K562 (cell line): ENCODE measurements around the gene TMEM132D. TPM values are rescaled to one million over a fixed set of nuclear protein-coding genes. Genes with fewer than 3 reads are reported as not detected.

Experiments
- ATAC-seq: fragments of 200-7000 bp; cut with Tn5 transposase; 3 replicates; pipeline ENCODE4 v1.9.1; 2020; ENCODE audit warnings: moderate library complexity
- BruUV-seq: library from RNA; stranded (reverse); fragments of 400-500 nt; replicated peaks from 2 replicates; lab custom pipeline; 2021; lab: Mats Ljungman, UMichigan
- CTCF ChIA-PET: fragments of 300-600 bp; formaldehyde crosslinking; extraction: SDS; loops from one replicate; lab custom pipeline; 2021; ENCODE audit warnings: low intra/inter-chr PET ratio; lab: Yijun Ruan, JAX
- POLR2A ChIA-PET: fragments of 300-600, 350-650 bp; sonication (Branson Sonifier 250); formaldehyde crosslinking; extraction: SDS; loops from one replicate; lab custom pipeline; 2021; ENCODE audit warnings: antibody characterized with exemption, inconsistent platforms; lab: Yijun Ruan, JAX
- DNase-seq, 4 experiments: peaks; one replicate each; pipeline versions ENCODE4 v3.0.0 to v3.0.0-alpha.2; 2011 to 2018; ENCODE audit warnings: low spot score in 3 of 4, mixed read lengths in 3 of 4; ENCODE audit errors: extremely low read depth in 1 of 4
- FAIRE-seq: peaks from 2 replicates; lab custom pipeline; 2011; peaks lifted over from hg19 to GRCh38; lab: Jason Lieb, UNC
- H2AFZ ChIP-seq: 2 replicates; pipeline ENCODE4 v1.6.0; 2011; ENCODE audit warnings: low read depth, low read length, control low read depth, inconsistent platforms
- H3K27ac ChIP-seq: fragments of 200-600 bp; 3 replicates; pipeline ENCODE4 v1.8.0; 2011; ENCODE audit warnings: low read depth, mild to moderate bottlenecking, control low read depth, inconsistent platforms, low read length, moderate library complexity, mixed read lengths; ENCODE audit errors: extremely low read depth
- H3K27me3 ChIP-seq, 2 experiments: fragments of 300-600 bp in 1 of 2; 2 replicates in 1 of 2; 3 replicates in 1 of 2; pipeline versions ENCODE4 v1.6.0 to v1.8.0; 2011; ENCODE audit warnings: inconsistent platforms in 2 of 2, low read length in 2 of 2, mild to moderate bottlenecking in 1 of 2, mixed read lengths in 1 of 2, moderate library complexity in 1 of 2; ENCODE audit not compliant: control insufficient read depth in 2 of 2, insufficient read depth in 2 of 2
- H3K36me3 ChIP-seq: fragments of 300-600 bp; 3 replicates; pipeline ENCODE4 v1.8.0; 2011; ENCODE audit warnings: mild to moderate bottlenecking, low read length, inconsistent platforms; ENCODE audit not compliant: control insufficient read depth, insufficient read depth
- H3K4me1 ChIP-seq, 2 experiments: fragments of 200-600 bp in 1 of 2; replicated peaks in 1 of 2; 2 replicates in 1 of 2; 3 replicates in 1 of 2; pipeline versions ENCODE4 v1.5.1 to v1.8.0; 2011; ENCODE audit warnings: inconsistent platforms in 2 of 2, low read length in 2 of 2, mild to moderate bottlenecking in 1 of 2, mixed read lengths in 1 of 2, moderate library complexity in 1 of 2; ENCODE audit not compliant: control insufficient read depth in 2 of 2, insufficient read depth in 2 of 2
- H3K4me2 ChIP-seq: 2 replicates; pipeline ENCODE4 v1.6.1; 2011; ENCODE audit warnings: low read length, control low read depth, inconsistent platforms, mixed read lengths; ENCODE audit not compliant: insufficient read depth
- H3K4me3 ChIP-seq: fragments of 200-600 bp; sonication (generic), shearing (Covaris generic); 2 replicates; pipeline ENCODE4 v1.5.1; 2016; ENCODE audit warnings: control low read depth, inconsistent platforms
- H3K79me2 ChIP-seq: fragments of 200-600 bp; 3 replicates; pipeline ENCODE4 v1.8.0; 2011; ENCODE audit warnings: low read length, inconsistent platforms; ENCODE audit not compliant: control insufficient read depth, insufficient read depth
- H3K9ac ChIP-seq, 2 experiments: 2 replicates each; pipeline versions ENCODE4 v1.6.0 to v1.6.1; 2011; ENCODE audit warnings: low read depth in 2 of 2, low read length in 2 of 2, control low read depth in 1 of 2, inconsistent platforms in 1 of 2, mild to moderate bottlenecking in 1 of 2, mixed read lengths in 1 of 2; ENCODE audit not compliant: insufficient read depth in 1 of 2
- H3K9me1 ChIP-seq: one replicate; pipeline ENCODE4 v1.6.0; 2011; ENCODE audit warnings: inconsistent platforms, mild to moderate bottlenecking, low read length, moderate library complexity; ENCODE audit not compliant: control insufficient read depth, insufficient read depth
- H3K9me3 ChIP-seq: replicated peaks from 2 replicates; pipeline ENCODE4 v1.5.1; 2011; ENCODE audit warnings: low read depth, low read length, inconsistent platforms; ENCODE audit not compliant: control insufficient read depth, insufficient read depth
- H4K20me1 ChIP-seq: replicated peaks from 2 replicates; pipeline ENCODE4 v1.6.1; 2011; ENCODE audit warnings: low read length, inconsistent platforms, mixed read lengths; ENCODE audit not compliant: control insufficient read depth, insufficient read depth
- ASH1L ChIP-seq: fragments of 450-650 bp; IDR thresholded peaks from 2 replicates; pipeline ENCODE4 v1.6.1; 2018; ENCODE audit warnings: borderline replicate concordance, mild to moderate bottlenecking, low read depth; ENCODE audit not compliant: partially characterized antibody
- BACH1 ChIP-seq: fragments of 200-800 bp; sonication (Bioruptor generic); IDR thresholded peaks from 2 replicates; pipeline ENCODE4 v1.6.1; 2016; ENCODE audit warnings: missing genetic modification characterization, missing compliant biosample characterization
- CCNT2 ChIP-seq: IDR thresholded peaks from 2 replicates; pipeline ENCODE4 v1.6.1; 2011; ENCODE audit warnings: borderline replicate concordance, low read depth, mild to moderate bottlenecking, moderate library complexity, mixed read lengths, low read length; ENCODE audit not compliant: insufficient read length; ENCODE audit errors: extremely low read depth
- GATA2 ChIP-seq: sonication (generic); formaldehyde crosslinking; IDR thresholded peaks from 2 replicates; pipeline ENCODE4 v1.4.0; 2020; ENCODE audit warnings: mild to moderate bottlenecking, missing genetic modification reagents
- GATAD2A ChIP-seq: fragments of 450-650 bp; IDR thresholded peaks from 2 replicates; pipeline ENCODE4 v1.6.1; 2017
- GATAD2B ChIP-seq: fragments of 450-650 bp; IDR thresholded peaks from 2 replicates; pipeline ENCODE4 v1.6.1; 2017; ENCODE audit warnings: mild to moderate bottlenecking, borderline replicate concordance
- HNRNPK ChIP-seq: fragments of 200-400 bp; formaldehyde crosslinking; IDR thresholded peaks from one replicate; pipeline ENCODE4 v1.6.1; 2018; ENCODE audit warnings: mild to moderate bottlenecking, low read depth, low read length; ENCODE audit not compliant: poor library complexity, severe bottlenecking
- HNRNPUL1 ChIP-seq: fragments of 200-400 bp; formaldehyde crosslinking; IDR thresholded peaks from 2 replicates; pipeline ENCODE4 v1.6.1; 2017; ENCODE audit warnings: low read length
- NRF1 ChIP-seq, 2 experiments: fragments of 450-650 bp; IDR thresholded peaks in 1 of 2; conservative IDR thresholded peaks in 1 of 2; 2 replicates each; pipeline ENCODE4 v1.6.1; 2014; ENCODE audit warnings: mild to moderate bottlenecking in 2 of 2
- PCBP2 ChIP-seq: fragments of 200-400 bp; formaldehyde crosslinking; IDR thresholded peaks from 2 replicates; pipeline ENCODE4 v1.6.1; 2018; ENCODE audit warnings: low read length, low read depth, mild to moderate bottlenecking, moderate library complexity; ENCODE audit not compliant: poor library complexity, severe bottlenecking
- SMARCA4 ChIP-seq: fragments of 450-650 bp; IDR thresholded peaks from 2 replicates; pipeline ENCODE4 v1.6.1; 2016
- TFAM ChIP-seq: fragments of 250-450 bp; sonication (Bioruptor Pico); conservative IDR thresholded peaks from 2 replicates; pipeline ENCODE4 v1.5.0; 2021; ENCODE audit warnings: mild to moderate bottlenecking, moderate library complexity
- ZBTB17 ChIP-seq: fragments of 450-650 bp; formaldehyde crosslinking; IDR thresholded peaks from 2 replicates; pipeline ENCODE4 v1.4.0; 2020; ENCODE audit warnings: mild to moderate bottlenecking
- ZNF445 ChIP-seq: fragments of 250-450 bp; sonication (Bioruptor Pico); IDR thresholded peaks from 2 replicates; pipeline ENCODE4 v1.4.0; 2020; ENCODE audit warnings: low read depth, mild to moderate bottlenecking, moderate library complexity
- WGBS: fragments of 100-300 bp; shearing (Covaris generic); methylation state at CpG from one replicate; pipeline ENCODE4 v1.1.6; 2016; ENCODE audit warnings: low coverage, mixed read lengths; ENCODE audit not compliant: insufficient coverage; ENCODE audit errors: missing lambda C conversion rate; 5-methylcytosine and 5-hydroxymethylcytosine counted together
- in situ Hi-C: fragments of 300-500 bp; cut with MboI; formaldehyde crosslinking; loops from 4 replicates; pipeline ENCODE4 v1.15.0; 2018; ENCODE audit warnings: inconsistent platforms, mixed read lengths
- intact Hi-C: fragments of 100-400 bp; cut with micrococcal nuclease; formaldehyde crosslinking; loops from 2 replicates; pipeline ENCODE4 v1.14.2; 2022
- polyA plus RNA-seq, 8 experiments: library from polyadenylated mRNA; depleted of rRNA in 4 of 8; stranded (reverse) in 5 of 8; unstranded in 3 of 8; fragments of >200 nt; fragmentation: Nextera tagmentation in 2 of 8; fragmentation: Illumina TruSeq in 1 of 8; extraction: Ambion mirVana in 2 of 8; extraction: Trizol in 1 of 8; gene quantifications; 2 replicates each; pipeline versions ENCODE4 v1.2.1 to v1.2.3, GENCODE V29; 2011 to 2014; ENCODE audit warnings: inconsistent platforms in 1 of 8, missing spikeins in 1 of 8
- total RNA-seq, 7 experiments: library from RNA; depleted of rRNA in 6 of 7; stranded (reverse); fragments of >200 nt in 6 of 7; fragmentation: Illumina TruSeq in 2 of 7; extraction: Trizol in 2 of 7; gene quantifications; 2 replicates each; pipeline versions ENCODE4 v1.2.1 to v1.2.3, GENCODE V29; 2011 to 2021; ENCODE audit warnings: low replicate concordance in 1 of 7
- TF ChIP-seq, protein P1 (sequence below), 2 experiments: fragments of 250-450 bp in 1 of 2; fragments of 450-650 bp in 1 of 2; sonication (Bioruptor Pico) in 1 of 2; IDR thresholded peaks; 2 replicates each; pipeline versions ENCODE4 v1.6.1 to v1.8.0; 2016 to 2021; ENCODE audit warnings: mild to moderate bottlenecking in 2 of 2, moderate library complexity in 2 of 2, missing compliant biosample characterization in 1 of 2, missing genetic modification characterization in 1 of 2
- TF ChIP-seq, protein P2 (sequence below): sonication (generic); formaldehyde crosslinking; IDR thresholded peaks from 2 replicates; pipeline ENCODE4 v1.8.0; 2022; ENCODE audit warnings: missing genetic modification reagents, mild to moderate bottlenecking, moderate library complexity, borderline replicate concordance

The TMEM132D gene
- total and polyA plus RNA-seq, 9 of the 15 experiments (the other 6 are each of a cell fraction or from before 2014, with no cell fraction given), result not detected

DNA sequence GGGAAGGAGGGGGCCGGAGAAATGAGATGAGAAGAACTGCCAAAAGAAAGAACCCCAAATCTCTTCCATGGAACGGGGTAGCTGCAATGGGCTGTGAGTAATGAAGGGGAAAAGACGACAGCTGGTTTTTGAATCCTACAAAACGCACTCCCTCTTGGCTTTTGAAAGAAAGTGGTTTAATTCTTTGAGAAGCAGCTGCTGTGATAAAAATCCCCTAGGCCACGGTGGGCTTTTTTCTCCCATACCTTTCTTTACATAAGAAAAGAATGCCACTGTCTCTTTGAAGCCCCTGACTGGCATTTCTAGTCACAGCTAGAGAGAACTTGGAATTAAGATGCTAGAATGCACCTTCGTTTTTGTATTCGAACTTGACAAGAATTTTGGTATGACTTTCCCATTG is 564.5 kb downstream of the TMEM132D start:
- ChIA-PET CTCF (no interaction called here), POLR2A (no interaction called here)
- in situ Hi-C loops (no loop called here), intact Hi-C loops (no loop called here)
- Histone ChIP-seq H3K4me3 (no peak overlapping the region), H2AFZ (no peak overlapping the region), H3K9me1 (no peaks in the 10 kb centered on the region), H4K20me1 (no peaks in the 10 kb centered on the region), H3K4me2 (no peak overlapping the region), H3K36me3 (no peaks in the 10 kb centered on the region), H3K4me1 (no peaks in the 10 kb centered on the region; a peak in 1 of 5 replicates), H3K9ac (no peak overlapping the region), H3K27ac (no peak overlapping the region), H3K79me2 (no peaks in the 10 kb centered on the region), H3K27me3 (no peaks in the 10 kb centered on the region), H3K9me3 (no peaks in the 10 kb centered on the region)
- WGBS, result 2% methylated on average over 4 of the region's 7 CpGs
- FAIRE-seq (no peak), ATAC-seq (no peak), DNase-seq (no peak)
- TF ChIP-seq SMARCA4, result no peak
- no peak for TF ChIP-seq HNRNPUL1
- TF ChIP-seq, protein P1, sequence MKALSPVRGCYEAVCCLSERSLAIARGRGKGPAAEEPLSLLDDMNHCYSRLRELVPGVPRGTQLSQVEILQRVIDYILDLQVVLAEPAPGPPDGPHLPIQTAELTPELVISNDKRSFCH (CRISPR knock-in tag; IDR thresholded peaks at IDR 0.05), result no peak
- TF ChIP-seq, protein P1 (tag; IDR thresholded peaks at IDR 0.05), result no peak
- TF ChIP-seq NRF1 (conservative IDR thresholded peaks at IDR 0.05 in 1 of 2, IDR thresholded peaks at IDR 0.05 in 1 of 2), result no peak
- TF ChIP-seq GATA2 (CRISPR knock-in tag), result no peak
- TF ChIP-seq BACH1 (tag), result no peak
- no peak for TF ChIP-seq PCBP2
- no peak for TF ChIP-seq TFAM (CRISPR knock-in tag)
- no peak for TF ChIP-seq HNRNPK
- TF ChIP-seq GATAD2B, result no peak
- TF ChIP-seq, protein P2, sequence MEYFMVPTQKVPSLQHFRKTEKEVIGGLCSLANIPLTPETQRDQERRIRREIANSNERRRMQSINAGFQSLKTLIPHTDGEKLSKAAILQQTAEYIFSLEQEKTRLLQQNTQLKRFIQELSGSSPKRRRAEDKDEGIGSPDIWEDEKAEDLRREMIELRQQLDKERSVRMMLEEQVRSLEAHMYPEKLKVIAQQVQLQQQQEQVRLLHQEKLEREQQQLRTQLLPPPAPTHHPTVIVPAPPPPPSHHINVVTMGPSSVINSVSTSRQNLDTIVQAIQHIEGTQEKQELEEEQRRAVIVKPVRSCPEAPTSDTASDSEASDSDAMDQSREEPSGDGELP (CRISPR knock-in tag), result no peak
- TF ChIP-seq ZBTB17 (CRISPR knock-in tag), result no peak
- TF ChIP-seq CCNT2, result no peak
- TF ChIP-seq ASH1L, result no peak
- TF ChIP-seq ZNF445 (CRISPR knock-in tag), result no peak
- TF ChIP-seq GATAD2A, result no peak
- BruUV-seq, result no TSS peak
